GM12878 (cell line): ENCODE results near the gene DYSF. TPM values are rescaled to one million over a fixed set of nuclear protein-coding genes. Genes with fewer than 3 reads are reported as not detected.

ENCODE experiments used
- ATAC-seq: fragments of 200-7000 bp; cut with Tn5 transposase; 3 replicates; pipeline ENCODE4 v1.9.1; 2020; ENCODE audit warnings: mild to moderate bottlenecking, moderate library complexity
- BruUV-seq: library from RNA; stranded (reverse); fragments of 400-500 nt; replicated peaks from 2 replicates; lab custom pipeline; 2021; lab: Mats Ljungman, UMichigan
- CTCF ChIA-PET: fragments of 300-600 bp; sonication (Branson Sonifier 250); formaldehyde crosslinking; extraction: SDS; loops from one replicate; lab custom pipeline; 2021; ENCODE audit warnings: inconsistent platforms; lab: Yijun Ruan, JAX
- POLR2A ChIA-PET: fragments of 350-600 bp; formaldehyde crosslinking; extraction: SDS; loops from one replicate; lab custom pipeline; 2021; ENCODE audit warnings: inconsistent platforms; lab: Charles Lee
- RAD21 ChIA-PET: fragments of 300-600 bp; sonication (Branson Sonifier 250); formaldehyde crosslinking; loops from one replicate; lab custom pipeline; 2023; ENCODE audit warnings: antibody characterized with exemption; ENCODE audit not compliant: unreplicated experiment; lab: Charles Lee
- SMC1A ChIA-PET: fragments of 300-600 bp; sonication (Branson Sonifier 250); formaldehyde crosslinking; loops from one replicate; lab custom pipeline; 2023; ENCODE audit not compliant: unreplicated experiment, uncharacterized antibody; lab: Charles Lee
- DNase-seq: peaks from one replicate; pipeline ENCODE4 v3.0.0-alpha.2; 2011; ENCODE audit warnings: low read depth, low spot score
- FAIRE-seq: peaks from 3 replicates; lab custom pipeline; 2011; peaks lifted over from hg19 to GRCh38; lab: Jason Lieb, UNC
- H2AFZ ChIP-seq: 2 replicates; pipeline ENCODE4 v1.6.0; 2011; ENCODE audit warnings: low read depth, low read length, control low read depth; ENCODE audit not compliant: control insufficient read depth
- H3K27ac ChIP-seq: 2 replicates; pipeline ENCODE4 v1.5.1; 2011; ENCODE audit warnings: control low read depth; ENCODE audit not compliant: control insufficient read depth, insufficient read depth
- H3K27me3 ChIP-seq, 2 experiments: replicated peaks in 1 of 2; 2 replicates each; pipeline versions ENCODE4 v1.6.0 to v1.6.1; 2011; ENCODE audit warnings: low read length in 1 of 2; ENCODE audit not compliant: control insufficient read depth in 2 of 2, insufficient read depth in 2 of 2
- H3K36me3 ChIP-seq, 2 experiments: 2 replicates each; pipeline ENCODE4 v1.5.1; 2011; ENCODE audit warnings: low read length in 1 of 2; ENCODE audit not compliant: control insufficient read depth in 2 of 2, insufficient read depth in 2 of 2
- H3K4me1 ChIP-seq: 2 replicates; pipeline ENCODE4 v1.6.1; 2011; ENCODE audit warnings: mild to moderate bottlenecking, low read length, moderate library complexity, mixed read lengths; ENCODE audit not compliant: control insufficient read depth, insufficient read depth
- H3K4me2 ChIP-seq: 2 replicates; pipeline ENCODE4 v1.6.0; 2011; ENCODE audit warnings: control low read depth; ENCODE audit not compliant: control insufficient read depth, insufficient read depth
- H3K4me3 ChIP-seq: fragments of 200-600 bp; sonication (generic); 2 replicates; pipeline ENCODE4 v1.5.1; 2016
- H3K79me2 ChIP-seq: 2 replicates; pipeline ENCODE4 v1.6.0; 2011; ENCODE audit warnings: low read length; ENCODE audit not compliant: control insufficient read depth, insufficient read depth
- H3K9ac ChIP-seq: 2 replicates; pipeline ENCODE4 v1.8.0; 2011; ENCODE audit warnings: low read length, control low read depth, mixed read lengths; ENCODE audit not compliant: control insufficient read depth, insufficient read depth
- H3K9me3 ChIP-seq: replicated peaks from 3 replicates; pipeline ENCODE4 v1.5.1; 2011; ENCODE audit warnings: mild to moderate bottlenecking, low read length; ENCODE audit not compliant: control insufficient read depth, insufficient read depth
- H4K20me1 ChIP-seq: 2 replicates; pipeline ENCODE4 v1.6.0; 2011; ENCODE audit not compliant: control insufficient read depth, insufficient read depth
- CBFB ChIP-seq: IDR thresholded peaks from 2 replicates; pipeline ENCODE4 v1.6.1; 2016; ENCODE audit warnings: antibody characterized with exemption, low read depth
- CHD4 ChIP-seq: fragments of 200-600 bp; sonication (generic); IDR thresholded peaks from 2 replicates; pipeline ENCODE4 v1.6.1; 2016; ENCODE audit warnings: mild to moderate bottlenecking
- HCFC1 ChIP-seq: fragments of 150-350 bp; IDR thresholded peaks from 2 replicates; pipeline ENCODE4 v1.6.1; 2014; ENCODE audit warnings: low read length
- HDAC6 ChIP-seq: fragments of 200-600 bp; sonication (generic); IDR thresholded peaks from one replicate; pipeline ENCODE4 v1.8.0; 2017; ENCODE audit warnings: antibody characterized with exemption; ENCODE audit not compliant: unreplicated experiment
- MEF2A ChIP-seq: IDR thresholded peaks from 2 replicates; pipeline ENCODE4 v1.6.1; 2011; ENCODE audit warnings: low read depth, mild to moderate bottlenecking, low read length, moderate library complexity; ENCODE audit not compliant: insufficient read depth
- MTA3 ChIP-seq: IDR thresholded peaks from 2 replicates; pipeline ENCODE4 v1.6.1; 2012; ENCODE audit warnings: low read length, inconsistent platforms, borderline replicate concordance
- NBN ChIP-seq: fragments of 450-650 bp; IDR thresholded peaks from 2 replicates; pipeline ENCODE4 v1.6.1; 2016
- NRF1 ChIP-seq: conservative IDR thresholded peaks from 2 replicates; pipeline ENCODE4 v1.6.1; 2011; ENCODE audit warnings: mild to moderate bottlenecking, low read depth, low read length, improper control_type of control experiment
- POLR2A ChIP-seq: IDR thresholded peaks from 2 replicates; pipeline ENCODE4 v1.6.1; 2011; ENCODE audit warnings: low read depth, mild to moderate bottlenecking, low read length
- SMC3 ChIP-seq: IDR thresholded peaks from 2 replicates; pipeline ENCODE4 v1.6.1; 2011; ENCODE audit warnings: low read length, improper control_type of control experiment, borderline replicate concordance
- SP1 ChIP-seq: IDR thresholded peaks from one replicate; pipeline ENCODE4 v1.6.1; 2011; ENCODE audit warnings: low read depth, low read length
- STAT3 ChIP-seq: IDR thresholded peaks from 2 replicates; pipeline ENCODE4 v1.6.1; 2011; ENCODE audit warnings: low read depth, low read length, improper control_type of control experiment
- TCF3 ChIP-seq: IDR thresholded peaks from 2 replicates; pipeline ENCODE4 v1.6.1; 2012; ENCODE audit warnings: low read depth, mild to moderate bottlenecking, low read length, borderline replicate concordance; ENCODE audit not compliant: insufficient read depth
- ZNF207 ChIP-seq: fragments of 450-650 bp; IDR thresholded peaks from 2 replicates; pipeline ENCODE4 v1.6.1; 2014; ENCODE audit warnings: antibody characterized with exemption, mild to moderate bottlenecking, borderline replicate concordance
- WGBS: methylation state at CpG from one replicate; pipeline ENCODE4 v1.1.6; 2016; ENCODE audit warnings: low lambda C conversion rate; ENCODE audit not compliant: insufficient replicate concordance, insufficient coverage; ENCODE audit errors: missing lambda C conversion rate; 5-methylcytosine and 5-hydroxymethylcytosine counted together
- in situ Hi-C: fragments of 300-500 bp; cut with MboI; formaldehyde crosslinking; loops from 9 replicates; pipeline ENCODE4 v1.14.3; 2018; ENCODE audit warnings: mixed read lengths
- intact Hi-C: fragments of 100-400 bp; cut with micrococcal nuclease; formaldehyde crosslinking; loops from one replicate; pipeline ENCODE4 v1.14.2; 2022; ENCODE audit not compliant: unreplicated experiment
- polyA plus RNA-seq, 11 experiments: library from polyadenylated mRNA; depleted of rRNA in 4 of 11; unstranded in 6 of 11; stranded (reverse) in 5 of 11; fragments of >200 nt; fragmentation: Nextera tagmentation in 4 of 11; fragmentation: Illumina TruSeq in 1 of 11; extraction: Ambion mirVana in 4 of 11; extraction: Trizol in 1 of 11; gene quantifications; 1 replicate in 1 of 11; 2 replicates in 10 of 11; pipeline versions ENCODE4 v1.2.1 to v1.2.3, GENCODE V29; 2011 to 2016; ENCODE audit warnings: inconsistent platforms in 2 of 11, missing spikeins in 2 of 11, low read depth in 1 of 11
- total RNA-seq, 4 experiments: library from RNA; depleted of rRNA in 3 of 4; stranded (reverse); fragments of >200 nt in 3 of 4; fragmentation: Illumina TruSeq in 1 of 4; extraction: Trizol in 1 of 4; gene quantifications; 2 replicates each; pipeline versions ENCODE4 v1.2.1 to v1.2.3, GENCODE V29; 2013 to 2021
- TF ChIP-seq, protein P1 (sequence below): fragments of 450-650 bp; formaldehyde crosslinking; IDR thresholded peaks from 2 replicates; pipeline ENCODE4 v1.5.0; 2022; ENCODE audit warnings: mild to moderate bottlenecking, missing genetic modification characterization
- TF ChIP-seq, protein P2 (sequence below): fragments of 150-350 bp; IDR thresholded peaks from 2 replicates; pipeline ENCODE4 v1.6.1; 2014; ENCODE audit warnings: mild to moderate bottlenecking, low read depth, low read length
- TF ChIP-seq, protein P3 (sequence below): fragments of 450-650 bp; IDR thresholded peaks from 2 replicates; pipeline ENCODE4 v1.6.1; 2017; ENCODE audit warnings: antibody characterized with exemption, mild to moderate bottlenecking, moderate library complexity

Gene DYSF
- total and polyA plus RNA-seq, 10 of the 15 experiments (the other 5 are each of a cell fraction or from before 2014, with no cell fraction given) = under 0.01 to 0.15 (median 0.03) TPM; not detected in 7

DNA sequence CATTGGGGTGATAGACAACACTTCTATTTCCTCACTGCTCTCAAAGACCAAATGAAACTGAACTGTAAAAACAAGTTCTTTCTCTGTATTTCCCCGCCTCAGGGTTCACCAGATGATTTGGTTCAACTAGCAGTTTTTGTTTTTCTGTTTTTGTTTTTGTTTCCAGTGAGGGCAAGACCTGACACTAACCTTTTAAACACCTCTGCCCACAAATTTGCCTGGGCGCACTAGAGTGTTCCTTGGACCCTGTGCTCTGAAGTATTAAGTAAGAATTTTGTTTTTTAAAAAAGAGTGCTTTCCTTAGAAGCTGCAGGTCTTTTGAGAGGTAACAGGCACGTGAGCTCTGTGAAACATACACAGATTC is 92.9 kb downstream of the DYSF start (continued):
- TF ChIP-seq, protein P1, sequence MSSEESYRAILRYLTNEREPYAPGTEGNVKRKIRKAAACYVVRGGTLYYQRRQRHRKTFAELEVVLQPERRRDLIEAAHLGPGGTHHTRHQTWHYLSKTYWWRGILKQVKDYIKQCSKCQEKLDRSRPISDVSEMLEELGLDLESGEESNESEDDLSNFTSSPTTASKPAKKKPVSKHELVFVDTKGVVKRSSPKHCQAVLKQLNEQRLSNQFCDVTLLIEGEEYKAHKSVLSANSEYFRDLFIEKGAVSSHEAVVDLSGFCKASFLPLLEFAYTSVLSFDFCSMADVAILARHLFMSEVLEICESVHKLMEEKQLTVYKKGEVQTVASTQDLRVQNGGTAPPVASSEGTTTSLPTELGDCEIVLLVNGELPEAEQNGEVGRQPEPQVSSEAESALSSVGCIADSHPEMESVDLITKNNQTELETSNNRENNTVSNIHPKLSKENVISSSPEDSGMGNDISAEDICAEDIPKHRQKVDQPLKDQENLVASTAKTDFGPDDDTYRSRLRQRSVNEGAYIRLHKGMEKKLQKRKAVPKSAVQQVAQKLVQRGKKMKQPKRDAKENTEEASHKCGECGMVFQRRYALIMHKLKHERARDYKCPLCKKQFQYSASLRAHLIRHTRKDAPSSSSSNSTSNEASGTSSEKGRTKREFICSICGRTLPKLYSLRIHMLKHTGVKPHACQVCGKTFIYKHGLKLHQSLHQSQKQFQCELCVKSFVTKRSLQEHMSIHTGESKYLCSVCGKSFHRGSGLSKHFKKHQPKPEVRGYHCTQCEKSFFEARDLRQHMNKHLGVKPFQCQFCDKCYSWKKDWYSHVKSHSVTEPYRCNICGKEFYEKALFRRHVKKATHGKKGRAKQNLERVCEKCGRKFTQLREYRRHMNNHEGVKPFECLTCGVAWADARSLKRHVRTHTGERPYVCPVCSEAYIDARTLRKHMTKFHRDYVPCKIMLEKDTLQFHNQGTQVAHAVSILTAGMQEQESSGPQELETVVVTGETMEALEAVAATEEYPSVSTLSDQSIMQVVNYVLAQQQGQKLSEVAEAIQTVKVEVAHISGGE (CRISPR knock-in tag) = no peak
- no peak for TF ChIP-seq MTA3
- no peak for TF ChIP-seq NBN
- TF ChIP-seq NRF1 = no peak
- no peak for TF ChIP-seq POLR2A
- TF ChIP-seq CHD4 = no peak
- TF ChIP-seq MEF2A = no peak
- no peak for TF ChIP-seq CBFB

DNA sequence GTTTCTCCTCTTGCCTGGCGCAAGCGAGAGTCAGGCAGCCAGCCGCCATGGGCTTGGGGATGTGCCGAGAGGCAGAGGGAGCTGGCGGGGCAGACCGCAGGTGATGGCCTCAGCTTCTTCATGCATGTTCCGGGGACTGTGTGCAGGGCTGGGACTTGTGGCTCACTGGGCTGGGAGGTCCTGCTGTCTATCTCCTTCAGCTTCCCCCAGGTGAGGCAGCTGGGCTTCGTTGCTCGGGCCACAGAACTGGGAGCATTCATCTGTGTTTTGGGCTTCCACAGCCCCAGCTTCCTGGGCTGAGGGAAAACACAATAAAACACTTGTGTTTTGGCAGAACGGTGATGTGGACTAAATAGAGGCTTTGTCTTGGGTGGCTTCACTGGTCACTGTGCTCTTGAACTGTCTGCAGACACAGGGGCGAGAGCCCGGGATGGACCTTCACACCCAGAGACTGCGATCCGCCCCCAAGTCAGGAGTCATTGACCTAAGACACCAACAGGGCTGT is 93.5 kb downstream of the DYSF start:
- intact Hi-C loops (loop anchor here (5.0 kb wide), 2 partner anchors 375 to 590 kb away; no protein-coding TSS in a partner anchor), in situ Hi-C loops (loop anchor here (5.0 kb wide), 1 partner anchor 605 kb away; no protein-coding TSS in a partner anchor)
- Histone ChIP-seq H3K4me2 (no peak overlapping the region), H3K4me3 (no peak overlapping the region), H4K20me1 (no peaks in the 10 kb centered on the region), H3K4me1 (no peaks in the 10 kb centered on the region), H3K9me3 (no peaks in the 10 kb centered on the region), H3K9ac (no peak overlapping the region), H3K27ac (no peak overlapping the region), H3K79me2 (no peaks in the 10 kb centered on the region), H3K36me3 (no peaks in the 10 kb centered on the region), H3K27me3 (peaks cover 0 to 4% of the 10 kb centered on the region in 2 experiments; a peak in 2 of 4 replicates), H2AFZ (no peak overlapping the region)
- WGBS = 55% methylated on average over 14 of the region's 14 CpGs
- DNase-seq = no peak
- ATAC-seq = no peak
- CTCF ChIA-PET = interaction anchor here (0.9 to 2.6 kb wide), 9 partner anchors 9 to 1199 kb away, joined by 3 to 8 read pairs (median 3); no protein-coding TSS in a partner anchor
- no TSS peak for BruUV-seq
- POLR2A ChIA-PET = no interaction called here
- RAD21 ChIA-PET = interaction anchor here (0.8 kb wide), 1 partner anchor 606 kb away, joined by 3 read pairs; no protein-coding TSS in a partner anchor
- SMC1A ChIA-PET = no interaction called here
- no peak for FAIRE-seq
- TF ChIP-seq TCF3 (no peak), SP1 (no peak), ZNF207 (no peak), STAT3 (no peak), POLR2A (no peak), HDAC6 (no peak), SMC3 (no peak), HCFC1 (no peak)
- TF ChIP-seq, protein P2, sequence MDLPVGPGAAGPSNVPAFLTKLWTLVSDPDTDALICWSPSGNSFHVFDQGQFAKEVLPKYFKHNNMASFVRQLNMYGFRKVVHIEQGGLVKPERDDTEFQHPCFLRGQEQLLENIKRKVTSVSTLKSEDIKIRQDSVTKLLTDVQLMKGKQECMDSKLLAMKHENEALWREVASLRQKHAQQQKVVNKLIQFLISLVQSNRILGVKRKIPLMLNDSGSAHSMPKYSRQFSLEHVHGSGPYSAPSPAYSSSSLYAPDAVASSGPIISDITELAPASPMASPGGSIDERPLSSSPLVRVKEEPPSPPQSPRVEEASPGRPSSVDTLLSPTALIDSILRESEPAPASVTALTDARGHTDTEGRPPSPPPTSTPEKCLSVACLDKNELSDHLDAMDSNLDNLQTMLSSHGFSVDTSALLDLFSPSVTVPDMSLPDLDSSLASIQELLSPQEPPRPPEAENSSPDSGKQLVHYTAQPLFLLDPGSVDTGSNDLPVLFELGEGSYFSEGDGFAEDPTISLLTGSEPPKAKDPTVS = no peak
- TF ChIP-seq, protein P3, sequence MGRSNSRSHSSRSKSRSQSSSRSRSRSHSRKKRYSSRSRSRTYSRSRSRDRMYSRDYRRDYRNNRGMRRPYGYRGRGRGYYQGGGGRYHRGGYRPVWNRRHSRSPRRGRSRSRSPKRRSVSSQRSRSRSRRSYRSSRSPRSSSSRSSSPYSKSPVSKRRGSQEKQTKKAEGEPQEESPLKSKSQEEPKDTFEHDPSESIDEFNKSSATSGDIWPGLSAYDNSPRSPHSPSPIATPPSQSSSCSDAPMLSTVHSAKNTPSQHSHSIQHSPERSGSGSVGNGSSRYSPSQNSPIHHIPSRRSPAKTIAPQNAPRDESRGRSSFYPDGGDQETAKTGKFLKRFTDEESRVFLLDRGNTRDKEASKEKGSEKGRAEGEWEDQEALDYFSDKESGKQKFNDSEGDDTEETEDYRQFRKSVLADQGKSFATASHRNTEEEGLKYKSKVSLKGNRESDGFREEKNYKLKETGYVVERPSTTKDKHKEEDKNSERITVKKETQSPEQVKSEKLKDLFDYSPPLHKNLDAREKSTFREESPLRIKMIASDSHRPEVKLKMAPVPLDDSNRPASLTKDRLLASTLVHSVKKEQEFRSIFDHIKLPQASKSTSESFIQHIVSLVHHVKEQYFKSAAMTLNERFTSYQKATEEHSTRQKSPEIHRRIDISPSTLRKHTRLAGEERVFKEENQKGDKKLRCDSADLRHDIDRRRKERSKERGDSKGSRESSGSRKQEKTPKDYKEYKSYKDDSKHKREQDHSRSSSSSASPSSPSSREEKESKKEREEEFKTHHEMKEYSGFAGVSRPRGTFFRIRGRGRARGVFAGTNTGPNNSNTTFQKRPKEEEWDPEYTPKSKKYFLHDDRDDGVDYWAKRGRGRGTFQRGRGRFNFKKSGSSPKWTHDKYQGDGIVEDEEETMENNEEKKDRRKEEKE = no peak
